ENCODE results near the gene APBB3.

- TF ChIP-seq CTCF (IDR thresholded peaks at IDR 0.05; ENCODE audit: low read depth, low read length) (no peak), POLR2A (IDR thresholded peaks at IDR 0.05; ENCODE audit: extremely low read depth, insufficient read length) (no peak), MYC (IDR thresholded peaks at IDR 0.05; ENCODE audit: low read depth, low read length) (no peak), MAX (IDR thresholded peaks at IDR 0.05; ENCODE audit: low read depth, low read length) (no peak)
Measured at GRCh38 chr5:140567136-140567818, 2.9 kb upstream of the APBB3 start.
